Measurements from ENCODE around the gene PDCD2.
"Not testable (repeated sequence)": the region's sequence is repeated elsewhere in the genome, so short reads cannot be mapped to it uniquely, and the experiment has no call there.

PDCD2 gene

GRCh38 chr6:170545405-170545804 is 39.0 kb downstream of the PDCD2 start:
- DNase-seq: no peak

- no peak for DNase-seq
Measured at GRCh38 chr6:170542031-170542719, 42.3 kb downstream of the PDCD2 start.

DNA sequence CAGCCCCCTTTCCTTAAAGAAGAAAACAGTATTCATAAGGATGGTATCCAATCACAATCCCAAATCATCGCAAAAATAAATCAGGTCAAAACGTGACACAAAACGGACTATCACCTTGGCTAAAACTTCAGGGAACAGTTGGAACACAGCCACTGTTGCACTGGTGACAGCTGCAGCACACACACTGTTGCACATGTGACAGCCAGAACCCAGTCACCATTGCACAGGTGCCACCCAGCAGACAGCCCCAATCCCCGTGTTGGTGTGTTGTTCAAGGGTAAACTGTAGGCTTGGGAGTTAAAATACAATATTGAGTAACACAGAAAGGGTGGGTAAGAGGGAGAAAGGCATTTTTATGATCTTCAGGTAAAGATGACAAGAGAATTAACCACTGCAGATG is 47.1 kb downstream of the PDCD2 start:
- DNase-seq: no peak

- DNase-seq: no peak
Measured at GRCh38 chr6:170536671-170537070, 47.8 kb downstream of the PDCD2 start.

DNA sequence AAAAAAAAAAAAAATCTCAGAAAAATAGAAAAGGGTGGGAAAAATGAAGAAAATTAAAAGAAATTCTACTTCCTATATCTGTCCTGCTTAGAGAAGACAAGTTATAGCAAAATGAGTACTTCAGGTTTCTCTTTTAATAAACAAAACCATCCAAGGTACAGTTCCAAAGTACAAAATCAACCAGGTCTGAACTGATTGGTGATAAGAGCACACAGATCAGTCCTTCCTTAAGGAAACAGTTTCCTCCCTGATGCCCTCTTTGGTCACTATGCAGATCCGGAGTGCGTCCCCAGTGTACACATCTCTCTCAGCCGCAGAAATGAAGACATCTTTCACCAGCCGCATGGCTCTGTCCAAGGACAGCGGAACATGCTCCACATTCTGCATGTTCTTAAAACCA is 49.4 kb downstream of the PDCD2 start:
- DNase-seq: no peak

DNA sequence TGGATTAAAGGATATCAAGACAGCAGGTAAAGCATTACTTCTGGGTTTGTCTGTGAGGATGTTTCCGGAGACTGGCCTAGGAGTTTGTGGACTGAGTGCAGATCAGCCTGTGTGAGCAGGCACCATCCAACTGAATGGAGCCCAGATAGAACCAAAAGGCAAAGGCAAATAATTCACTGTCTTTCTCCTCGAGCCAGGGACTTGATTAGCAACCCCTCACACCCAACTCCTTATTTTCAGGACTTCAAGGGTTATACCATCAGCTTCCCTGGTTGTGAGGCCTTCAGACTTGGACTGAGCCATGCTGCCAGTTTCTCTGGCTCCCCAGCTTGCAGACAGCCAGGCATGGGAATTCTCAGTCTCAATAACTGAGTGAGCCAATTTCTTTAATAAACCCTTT is 50.6 kb downstream of the PDCD2 start:
- no peak for DNase-seq

DNA sequence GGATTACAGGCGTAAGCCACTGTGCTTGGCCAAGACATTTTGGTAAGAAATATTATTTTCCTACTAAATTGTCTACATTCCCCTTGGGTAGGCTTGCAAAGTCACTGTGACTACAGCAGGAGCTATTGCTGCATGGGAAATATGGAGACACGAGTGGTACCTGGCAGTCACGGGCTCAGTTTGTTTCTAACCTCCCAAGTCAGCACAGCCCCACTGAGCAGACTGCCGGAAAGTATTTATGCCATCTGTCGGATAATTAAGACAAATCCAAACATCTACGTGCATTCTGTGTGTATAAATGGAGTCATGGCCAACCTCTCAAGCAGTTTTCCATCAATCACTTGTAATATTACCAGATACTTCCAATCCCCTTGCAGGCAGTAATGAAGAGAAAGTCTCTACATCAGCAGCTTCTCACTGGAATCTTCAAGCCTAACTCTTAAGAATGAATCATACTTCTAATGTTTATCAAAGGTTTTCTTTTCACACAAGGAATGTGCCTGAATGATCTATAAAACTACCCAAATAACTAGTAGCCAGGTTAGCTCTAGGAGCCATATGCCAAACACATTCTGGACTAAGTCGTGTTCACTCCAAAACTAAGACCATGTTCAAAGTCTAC is 51.5 kb downstream of the PDCD2 start:
- DNase-seq: peak; percentile 66 to 88

GRCh38 chr6:170529839-170530469 is 54.5 kb downstream of the PDCD2 start:
- DNase-seq: peak; percentile 48 to 81

DNA sequence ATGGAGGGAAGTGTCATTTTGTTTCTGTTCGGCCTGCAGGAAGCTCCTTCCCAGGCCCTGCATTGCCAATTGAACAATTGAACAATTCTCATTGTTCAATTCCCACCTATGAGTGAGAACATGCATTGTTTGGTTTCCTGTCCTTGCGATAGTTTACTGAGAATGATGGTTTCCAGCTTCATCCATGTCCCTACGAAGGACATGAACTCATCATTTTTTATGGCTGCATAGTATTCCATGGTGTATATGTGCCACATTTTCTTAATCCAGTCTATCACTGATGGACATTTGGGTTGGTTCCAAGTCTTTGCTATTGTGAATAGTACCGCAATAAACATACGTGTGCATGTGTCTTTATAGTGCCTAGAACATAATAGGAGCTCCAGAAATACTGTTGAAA is 56.4 kb downstream of the PDCD2 start:
- DNase-seq: not testable (repeated sequence)

DNA sequence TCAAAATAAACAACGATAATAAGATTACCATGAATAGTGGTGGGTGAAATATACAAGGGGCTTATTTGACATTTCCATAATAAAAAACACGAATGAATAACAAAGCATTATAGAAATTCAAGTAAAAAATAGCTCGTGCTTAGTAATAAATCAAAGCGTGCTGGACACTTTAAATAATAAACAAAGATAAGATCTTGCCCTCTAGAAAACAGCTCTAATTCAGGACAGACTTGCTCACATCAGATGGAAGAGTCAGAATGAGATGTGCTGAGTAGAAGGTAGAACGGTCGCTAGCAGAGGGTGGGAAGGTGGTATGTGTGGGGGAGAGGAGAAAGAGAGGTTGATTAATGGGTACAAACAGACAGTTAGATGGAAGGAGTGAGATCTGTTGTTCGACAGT is 58.6 kb downstream of the PDCD2 start:
- no peak for DNase-seq

Measured in NCI-H524 (cell line).